HG03196 (cell line): ENCODE measurements around the gene ZNF764.
"Not testable (repeated sequence)": the region's sequence is repeated elsewhere in the genome, so short reads cannot be mapped to it uniquely, and the experiment has no call there.

Source experiments
- ATAC-seq: cut with Tn5 transposase; IDR thresholded peaks from one replicate; pipeline ENCODE4 v1.9.1; 2021; ENCODE audit not compliant: unreplicated experiment

Gene ZNF764

GRCh38 chr16:30557957-30558788, at the start of gene ZNF764:
Gene ZNF764, minus strand, starts transcription at chr16:30558374. Its CDS starts 192 bp downstream, at chr16:30558182.
- ATAC-seq, result peak; percentile 89

- no peak for ATAC-seq
Measured at GRCh38 chr16:30606004-30606403, 47.8 kb upstream of the ZNF764 start.

GRCh38 chr16:30605158-30605557, 47.0 kb upstream of the ZNF764 start:
- ATAC-seq, result no peak

- no peak for ATAC-seq
Measured at GRCh38 chr16:30604316-30604947, 46.3 kb upstream of the ZNF764 start.

GRCh38 chr16:30603945-30604315, 45.8 kb upstream of the ZNF764 start:
- ATAC-seq, result no peak

GRCh38 chr16:30602616-30603277, 44.6 kb upstream of the ZNF764 start:
- ATAC-seq, result no peak

- ATAC-seq, result no peak
Measured at GRCh38 chr16:30601966-30602365, 43.8 kb upstream of the ZNF764 start.

GRCh38 chr16:30600929-30601328, 42.8 kb upstream of the ZNF764 start:
- ATAC-seq, result no peak

- ATAC-seq, result no peak
Measured at GRCh38 chr16:30600215-30600614, 42.0 kb upstream of the ZNF764 start.

GRCh38 chr16:30592871-30593270, 34.7 kb upstream of the ZNF764 start:
- ATAC-seq, result no peak

GRCh38 chr16:30590869-30591268, 32.7 kb upstream of the ZNF764 start:
- not testable (repeated sequence) for ATAC-seq

GRCh38 chr16:30589582-30589981, 31.4 kb upstream of the ZNF764 start:
- not testable (repeated sequence) for ATAC-seq

GRCh38 chr16:30588651-30589050, 30.5 kb upstream of the ZNF764 start:
- no peak for ATAC-seq

GRCh38 chr16:30585400-30586191, 27.4 kb upstream of the ZNF764 start, which contains the start of gene ZNF785:
Gene ZNF785, minus strand, starts transcription at chr16:30585697. Its CDS starts 86 bp downstream, at chr16:30585611.
- peak; percentile 88 for ATAC-seq

GRCh38 chr16:30585022-30585399, 26.8 kb upstream of the ZNF764 start:
- peak; percentile 41 for ATAC-seq

GRCh38 chr16:30582611-30583340, 24.6 kb upstream of the ZNF764 start:
- no peak for ATAC-seq

GRCh38 chr16:30581457-30581856, 23.3 kb upstream of the ZNF764 start:
- ATAC-seq, result no peak

GRCh38 chr16:30574678-30575077, 16.5 kb upstream of the ZNF764 start:
- no peak for ATAC-seq

- peak; percentile 67 for ATAC-seq
Measured at GRCh38 chr16:30571445-30572322, 13.5 kb upstream of the ZNF764 start, which contains the start of gene ZNF688. Gene ZNF688, minus strand, starts transcription at chr16:30571714. Its CDS starts 85 bp downstream, at chr16:30571629.
